ENCODE data around the gene UCK1.
"Not testable (repeated sequence)": the region's sequence is repeated elsewhere in the genome, so short reads cannot be mapped to it uniquely, and the experiment has no call there.

Gene UCK1

DNA sequence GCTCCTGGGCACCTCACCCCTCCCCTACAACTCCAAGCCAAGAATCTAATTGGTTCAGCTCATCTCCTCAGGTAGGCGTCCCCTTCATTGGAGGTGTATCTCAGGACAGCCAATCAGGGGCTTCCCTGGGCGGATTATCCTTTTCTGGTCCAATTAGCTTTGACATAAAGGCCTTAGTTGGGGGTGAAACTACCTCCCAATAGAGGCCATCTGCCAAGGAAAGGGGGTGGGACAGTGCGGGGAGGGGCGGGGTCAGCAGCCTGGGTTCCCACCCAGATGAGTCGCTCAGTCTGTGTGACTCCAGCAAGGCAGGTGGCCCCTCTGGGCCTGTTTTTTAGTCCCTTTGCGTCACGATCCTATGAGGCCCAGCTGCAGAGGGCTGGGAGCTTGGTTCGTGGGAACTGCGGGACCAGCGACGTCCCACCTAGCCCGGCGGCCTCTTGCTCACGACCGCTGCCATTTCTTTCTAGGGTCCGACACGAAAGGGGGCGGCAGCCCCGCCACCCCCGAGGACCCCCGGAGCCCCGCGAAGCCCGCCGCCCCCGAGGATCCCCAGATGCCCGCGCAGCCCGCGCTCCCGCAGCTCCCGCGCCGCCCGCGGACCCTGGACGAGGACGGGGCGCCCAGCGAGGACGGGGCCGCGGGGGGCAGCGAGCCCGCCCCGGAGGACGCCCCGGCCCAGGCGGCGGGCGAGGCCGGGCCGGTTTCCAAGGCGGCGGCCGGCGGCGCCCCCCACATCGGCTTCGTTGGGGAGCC is 23.2 kb upstream of the UCK1 start:
- no peak for DNase-seq

DNA sequence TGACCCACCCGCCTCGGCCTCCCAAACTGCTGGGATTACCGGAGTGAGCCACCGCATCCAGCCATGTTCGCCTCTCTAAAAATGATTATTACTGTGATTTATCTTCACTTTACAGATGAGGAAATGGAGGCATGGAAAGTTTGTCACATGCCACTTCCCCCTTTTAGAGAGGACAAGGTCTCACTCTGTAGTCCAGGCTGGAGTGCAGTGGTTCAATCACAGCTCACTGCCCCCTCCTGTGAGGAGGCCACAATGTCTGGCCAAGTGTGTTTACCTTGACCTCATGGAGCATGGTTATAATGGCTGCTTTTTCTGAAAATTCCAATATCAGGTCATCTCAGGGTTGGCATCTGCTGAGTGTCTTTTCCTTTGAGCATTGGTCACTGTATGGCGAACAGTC is 21.0 kb upstream of the UCK1 start:
- DNase-seq: no peak

DNA sequence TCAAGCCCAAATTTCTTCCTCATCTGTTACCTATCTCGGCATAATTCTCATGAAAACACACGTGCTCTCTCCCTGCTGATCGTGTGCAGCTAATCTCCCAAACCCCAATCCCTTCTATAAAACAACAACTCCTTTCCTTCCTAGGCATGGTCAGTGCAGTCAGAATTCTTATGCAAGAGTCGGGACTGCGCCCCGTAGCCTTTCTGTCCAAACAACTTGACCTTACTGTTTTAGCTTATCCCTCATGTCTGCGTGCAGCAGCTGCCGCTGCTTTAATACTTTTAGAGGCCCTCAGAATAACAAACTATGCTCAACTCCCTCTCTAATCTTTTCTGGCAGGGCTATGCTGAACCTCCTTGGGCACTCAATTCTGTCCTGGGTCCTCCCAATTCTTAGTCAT is 19.4 kb upstream of the UCK1 start:
- not testable (repeated sequence) for DNase-seq

- DNase-seq: not testable (repeated sequence)
Measured at GRCh38 chr9:131549186-131549585, 18.1 kb upstream of the UCK1 start.

DNA sequence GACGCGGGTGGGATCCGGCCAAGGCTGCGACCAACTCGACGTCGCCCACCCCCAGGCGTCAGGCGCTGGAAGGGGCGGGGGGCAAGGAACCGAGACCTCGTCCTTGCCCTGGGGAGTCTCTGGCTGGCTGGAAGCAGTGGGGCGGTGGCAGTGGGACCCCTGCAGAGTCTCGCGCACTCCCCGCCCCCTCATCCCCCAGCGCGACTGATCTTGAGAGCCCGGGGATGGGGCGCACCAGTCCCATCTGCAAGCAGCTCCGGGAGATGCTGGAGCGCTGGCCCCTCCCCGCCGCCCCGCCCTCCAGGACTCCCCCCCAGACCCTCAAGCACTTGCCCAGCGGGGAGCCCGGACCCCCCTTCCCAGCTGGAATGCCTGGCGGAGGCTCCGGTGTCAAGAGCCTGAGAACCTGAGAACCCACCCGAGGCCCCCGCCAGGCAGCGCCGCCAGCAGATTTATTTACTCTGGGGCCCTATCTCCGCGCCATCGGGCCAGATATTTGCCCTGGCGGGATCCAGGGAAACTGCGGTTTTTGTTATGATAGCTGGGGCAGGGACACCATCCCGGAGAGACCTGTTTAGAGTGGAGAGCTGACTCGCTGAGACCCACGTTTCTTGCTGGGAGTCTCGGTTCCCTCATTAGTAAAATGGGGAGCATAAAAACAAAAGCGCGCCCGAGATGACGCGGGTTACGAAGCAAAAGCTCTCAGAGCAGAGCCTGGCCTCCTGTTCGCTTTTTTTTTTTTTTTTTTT is 15.4 kb upstream of the UCK1 start:
- no peak for DNase-seq

GRCh38 chr9:131545786-131546335 is 14.8 kb upstream of the UCK1 start:
- no peak for DNase-seq

- DNase-seq: no peak
Measured at GRCh38 chr9:131545003-131545785, 14.1 kb upstream of the UCK1 start, which contains the start of gene PRRT1B. Gene PRRT1B, plus strand, starts transcription at chr9:131545523. Its CDS starts 93 bp downstream, at chr9:131545616.

DNA sequence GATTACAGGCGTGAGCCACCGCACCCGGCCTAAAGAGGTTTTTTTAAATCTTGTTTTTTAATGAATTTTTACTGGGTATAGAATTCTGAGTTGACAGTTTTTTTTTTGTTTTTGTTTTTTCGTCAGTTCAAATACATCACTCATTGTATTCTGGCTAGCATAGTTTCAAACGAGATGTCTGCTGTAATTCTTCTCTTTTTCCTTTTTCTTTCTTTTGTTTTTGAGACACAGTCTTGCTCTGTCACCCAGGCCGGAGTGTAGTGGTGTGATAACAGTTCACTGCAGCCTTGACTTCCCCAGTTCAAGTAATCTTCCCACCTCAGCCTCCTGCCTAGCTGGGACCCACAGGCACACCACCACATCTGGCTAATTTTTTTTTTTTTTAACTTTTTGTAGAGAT is 12.1 kb upstream of the UCK1 start:
- DNase-seq: no peak

- DNase-seq: peak; percentile 55
Measured at GRCh38 chr9:131539223-131539923, 8.3 kb upstream of the UCK1 start.

- DNase-seq: no peak
Measured at GRCh38 chr9:131537946-131538345, 6.9 kb upstream of the UCK1 start.

GRCh38 chr9:131534721-131535237 is 3.7 kb upstream of the UCK1 start:
- peak; percentile 20 for DNase-seq

GRCh38 chr9:131530546-131530919 is 530 bp downstream of the UCK1 start:
- no peak for DNase-seq

GRCh38 chr9:131529597-131530545 is 1.2 kb downstream of the UCK1 start:
- no peak for DNase-seq

DNA sequence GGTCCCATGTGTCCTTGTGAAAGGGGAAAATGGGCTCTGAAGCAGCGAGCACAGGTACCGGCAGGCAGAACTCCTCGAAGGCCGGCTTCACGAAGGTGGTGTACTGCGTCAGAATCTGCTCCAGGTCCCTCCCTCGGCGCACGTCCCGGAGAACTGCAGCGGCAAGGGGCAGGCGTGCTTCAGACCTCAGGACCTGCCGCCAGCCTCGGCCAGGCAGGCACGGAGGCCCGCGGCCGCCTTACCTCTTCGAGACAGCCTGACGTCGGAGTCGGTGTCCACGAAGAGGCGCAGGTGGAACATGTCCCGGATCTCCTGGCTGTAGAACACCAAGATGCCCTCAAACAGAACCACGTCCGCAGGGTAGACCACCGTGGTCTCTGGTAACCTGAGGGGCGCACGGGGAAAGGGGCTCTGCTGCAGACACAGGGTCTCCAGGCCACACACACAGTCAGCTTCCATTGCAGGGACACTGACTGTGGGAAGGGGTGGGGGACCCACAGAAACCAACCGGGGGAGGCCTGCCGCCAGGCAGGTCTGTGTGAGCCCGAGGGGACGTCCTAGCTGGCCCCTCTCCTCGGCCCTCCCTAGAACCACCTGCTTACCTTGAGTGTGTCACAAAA is 2.1 kb downstream of the UCK1 start:
- DNase-seq: no peak

- DNase-seq: no peak
Measured at GRCh38 chr9:131528186-131528585, 2.9 kb downstream of the UCK1 start.

- DNase-seq: no peak
Measured at GRCh38 chr9:131525643-131526565, 5.2 kb downstream of the UCK1 start.

DNA sequence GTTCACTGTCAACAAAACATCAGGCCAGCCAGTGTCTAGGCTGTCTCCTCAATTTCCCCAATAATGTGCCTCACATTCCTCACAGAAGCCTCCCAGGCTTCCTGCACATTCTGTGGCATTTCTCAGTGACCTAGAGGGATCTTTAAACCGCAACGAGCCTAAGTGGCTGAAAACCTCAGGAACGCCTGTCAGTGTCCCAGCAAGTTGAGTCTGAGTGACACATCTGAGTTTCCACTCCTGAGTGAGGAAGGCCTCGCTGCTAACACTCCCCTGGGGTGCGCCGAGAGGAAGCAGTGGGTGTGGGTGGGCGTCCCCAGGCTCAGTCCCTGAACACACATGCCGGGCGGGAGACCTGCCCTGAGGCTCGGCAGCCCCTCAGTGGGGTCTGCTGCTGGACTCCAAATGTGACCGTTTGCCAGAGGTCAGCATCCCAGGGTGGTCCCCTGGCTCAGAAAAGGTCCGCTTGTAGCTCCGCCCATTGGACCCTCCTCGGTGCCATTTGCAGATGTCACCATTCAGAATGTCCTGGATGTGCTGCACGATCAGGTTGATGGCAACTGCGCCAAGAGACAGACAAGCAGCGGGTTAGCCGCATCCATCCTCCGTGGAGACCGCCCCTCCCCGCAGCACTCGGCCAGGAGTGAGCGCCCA is 6.3 kb downstream of the UCK1 start:
- no peak for DNase-seq

DNA sequence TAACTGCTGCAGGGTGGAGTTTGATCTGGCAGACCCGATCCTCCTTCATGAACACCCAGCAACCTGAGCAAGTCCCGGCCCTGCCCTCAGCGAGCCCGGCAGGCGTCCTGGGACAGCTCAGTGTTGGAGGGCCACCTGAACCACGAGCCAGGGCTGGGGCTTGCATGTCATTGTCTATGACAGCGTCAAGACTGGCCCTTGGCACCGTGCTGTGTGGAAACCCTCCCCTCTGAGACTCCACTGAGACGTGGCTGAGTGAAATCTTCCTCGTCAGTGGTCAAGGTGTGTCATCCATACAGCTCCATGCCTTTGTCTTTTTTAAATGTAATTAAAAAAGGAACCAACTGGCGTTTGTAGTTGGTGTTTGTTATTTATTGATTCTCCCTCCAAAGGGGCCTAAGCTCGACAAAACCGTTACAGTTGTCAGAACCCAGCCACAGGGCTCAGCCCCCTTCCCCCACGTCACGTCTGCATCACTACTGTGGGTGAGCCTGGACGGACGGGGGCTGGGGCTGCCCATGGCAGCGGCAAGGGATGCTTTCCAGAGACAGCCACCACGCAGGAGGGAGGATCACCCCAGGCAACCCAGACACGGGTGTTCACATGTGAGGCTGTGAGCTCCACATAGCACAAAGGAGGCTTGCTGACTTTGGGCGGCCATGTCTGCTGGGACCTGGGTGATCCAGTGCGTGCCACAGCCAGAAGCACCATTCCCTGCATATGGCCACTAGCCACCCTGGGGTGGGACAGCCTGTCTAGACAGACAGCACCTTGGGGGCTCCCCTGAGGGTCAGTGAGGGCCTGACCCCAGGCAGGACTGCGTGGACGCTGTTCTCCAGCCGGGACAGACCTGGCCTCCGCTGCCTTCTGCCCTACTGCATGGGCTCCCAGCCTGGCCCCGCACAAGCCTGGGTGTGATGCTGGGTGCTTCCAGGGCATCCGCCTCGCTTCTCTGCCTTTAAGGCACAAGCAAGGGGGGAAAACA is 7.3 kb downstream of the UCK1 start:
- DNase-seq: no peak
